ENCODE data around the gene SPEF1.

The SPEF1 gene

GRCh38 chr20:3751305-3751674, 30.0 kb downstream of the SPEF1 start:
- no peak for DNase-seq

- DNase-seq = peak in 16 of 56 donors; percentile 8 to 57 (median 30)
Observed at GRCh38 chr20:3749689-3750531, 31.3 kb downstream of the SPEF1 start.

- DNase-seq = no peak
Observed at GRCh38 chr20:3749087-3749688, 32.1 kb downstream of the SPEF1 start.

GRCh38 chr20:3748073-3748472, 33.2 kb downstream of the SPEF1 start:
- no peak for DNase-seq

GRCh38 chr20:3747471-3747870, 33.8 kb downstream of the SPEF1 start:
- no peak for DNase-seq

GRCh38 chr20:3745686-3746173, 35.5 kb downstream of the SPEF1 start:
- DNase-seq = no peak

- DNase-seq = peak in 18 of 56 donors; percentile 12 to 71 (median 36)
Observed at GRCh38 chr20:3744806-3745685, 36.2 kb downstream of the SPEF1 start.

GRCh38 chr20:3744037-3744436, 37.2 kb downstream of the SPEF1 start:
- no peak for DNase-seq

- no peak for DNase-seq
Observed at GRCh38 chr20:3743251-3743650, 38.0 kb downstream of the SPEF1 start.

GRCh38 chr20:3741836-3742458, 39.3 kb downstream of the SPEF1 start:
- no peak for DNase-seq

- DNase-seq = no peak
Observed at GRCh38 chr20:3740615-3741301, 40.5 kb downstream of the SPEF1 start.

- DNase-seq = no peak
Observed at GRCh38 chr20:3739926-3740451, 41.3 kb downstream of the SPEF1 start.

GRCh38 chr20:3739054-3739925, 42.0 kb downstream of the SPEF1 start:
- DNase-seq = no peak

- DNase-seq = no peak
Observed at GRCh38 chr20:3738111-3739053, 42.9 kb downstream of the SPEF1 start.

- no peak for DNase-seq
Observed at GRCh38 chr20:3735768-3736167, 45.5 kb downstream of the SPEF1 start.

GRCh38 chr20:3734111-3734843, 47.0 kb downstream of the SPEF1 start:
- DNase-seq = no peak
